ENCODE measurements around the gene TMEM45A. TPM values are rescaled to one million over a fixed set of nuclear protein-coding genes. Genes with fewer than 3 reads are reported as not detected.

The TMEM45A gene
- total and polyA plus RNA-seq, 8 donors = 23.5 to 53.8 (median 43.1) TPM

DNA sequence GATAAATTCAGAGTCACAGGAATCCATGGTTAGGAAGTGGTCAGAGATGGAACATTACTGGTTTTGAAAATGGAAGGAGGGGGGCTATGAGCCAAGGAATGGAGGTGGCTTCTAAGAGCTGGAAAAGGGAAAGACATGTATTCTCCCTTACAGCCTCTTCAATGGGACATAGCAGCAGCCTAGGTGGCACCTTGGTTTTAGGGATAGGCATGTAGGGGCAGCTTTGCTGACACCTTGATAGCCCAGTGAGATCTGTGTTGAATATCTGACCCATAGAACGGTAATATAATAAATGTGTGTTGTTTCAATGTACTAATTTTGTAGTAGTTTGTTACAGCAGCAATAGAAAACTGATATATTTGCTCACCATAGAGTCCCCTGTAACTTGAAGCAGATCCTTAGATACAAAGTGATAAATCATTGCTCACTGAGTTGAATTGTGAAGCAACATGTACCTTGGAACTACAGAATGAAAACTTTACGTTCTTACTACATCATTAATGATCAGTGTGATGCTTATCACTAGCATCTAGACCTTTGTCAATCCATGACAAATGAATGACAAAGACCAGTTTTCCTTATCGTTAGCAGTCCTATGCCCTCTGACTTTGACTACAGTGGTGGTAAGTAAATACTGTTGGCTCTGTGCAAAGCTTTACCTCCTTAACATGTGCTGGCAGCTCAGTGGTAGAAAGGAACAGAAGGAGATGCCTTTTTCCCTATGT lies 53.8 kb downstream of the TMEM45A start:
- TF ChIP-seq, protein P1, sequence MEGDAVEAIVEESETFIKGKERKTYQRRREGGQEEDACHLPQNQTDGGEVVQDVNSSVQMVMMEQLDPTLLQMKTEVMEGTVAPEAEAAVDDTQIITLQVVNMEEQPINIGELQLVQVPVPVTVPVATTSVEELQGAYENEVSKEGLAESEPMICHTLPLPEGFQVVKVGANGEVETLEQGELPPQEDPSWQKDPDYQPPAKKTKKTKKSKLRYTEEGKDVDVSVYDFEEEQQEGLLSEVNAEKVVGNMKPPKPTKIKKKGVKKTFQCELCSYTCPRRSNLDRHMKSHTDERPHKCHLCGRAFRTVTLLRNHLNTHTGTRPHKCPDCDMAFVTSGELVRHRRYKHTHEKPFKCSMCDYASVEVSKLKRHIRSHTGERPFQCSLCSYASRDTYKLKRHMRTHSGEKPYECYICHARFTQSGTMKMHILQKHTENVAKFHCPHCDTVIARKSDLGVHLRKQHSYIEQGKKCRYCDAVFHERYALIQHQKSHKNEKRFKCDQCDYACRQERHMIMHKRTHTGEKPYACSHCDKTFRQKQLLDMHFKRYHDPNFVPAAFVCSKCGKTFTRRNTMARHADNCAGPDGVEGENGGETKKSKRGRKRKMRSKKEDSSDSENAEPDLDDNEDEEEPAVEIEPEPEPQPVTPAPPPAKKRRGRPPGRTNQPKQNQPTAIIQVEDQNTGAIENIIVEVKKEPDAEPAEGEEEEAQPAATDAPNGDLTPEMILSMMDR (IDR thresholded peaks at IDR 0.05) = no peak
- intact Hi-C loops (cut with DNase I) = no loop called here
- no peak overlapping the region for H3K27ac ChIP-seq

DNA sequence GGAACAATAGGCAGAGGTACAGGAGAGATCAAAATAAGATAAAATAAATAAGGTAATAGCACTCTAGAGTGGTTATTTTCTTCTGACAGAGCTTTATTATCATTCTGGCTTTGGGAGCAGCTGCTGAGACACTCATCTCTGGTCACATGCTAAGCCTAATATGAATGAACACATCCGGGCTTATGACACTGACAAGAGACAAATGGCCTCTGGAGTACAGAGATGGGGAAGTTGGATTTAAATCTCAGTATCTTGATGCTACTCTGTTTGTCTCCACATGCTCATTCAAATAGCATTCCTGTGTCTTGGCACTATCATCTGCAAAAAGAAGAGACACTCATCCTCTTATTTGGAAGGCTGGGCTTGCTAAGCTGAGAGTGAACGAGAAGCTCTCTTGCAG lies 55.6 kb downstream of the TMEM45A start:
- Histone ChIP-seq H3K27me3 (no peaks in the 10 kb centered on the region), H3K4me1 (no peaks in the 10 kb centered on the region), H3K36me3 (no peaks in the 10 kb centered on the region), H3K27ac (no peak overlapping the region), H3K9me3 (no peaks in the 10 kb centered on the region), H3K4me3 (no peak overlapping the region)
- TF ChIP-seq, protein P1 (IDR thresholded peaks at IDR 0.05) = no peak
- no peak for ATAC-seq
- intact Hi-C loops (cut with DNase I) = no loop called here
- DNase-seq = no peak

More for the DNA sequence above, 53.8 kb downstream of the TMEM45A start:
- Histone ChIP-seq H3K27me3 (no peaks in the 10 kb centered on the region), H3K4me1 (no peaks in the 10 kb centered on the region), H3K36me3 (no peaks in the 10 kb centered on the region), H3K9me3 (peaks cover 0 to 2% of the 10 kb centered on the region in 2 donors), H3K4me3 (no peak overlapping the region)
- ATAC-seq (no peak), DNase-seq (no peak)

DNA sequence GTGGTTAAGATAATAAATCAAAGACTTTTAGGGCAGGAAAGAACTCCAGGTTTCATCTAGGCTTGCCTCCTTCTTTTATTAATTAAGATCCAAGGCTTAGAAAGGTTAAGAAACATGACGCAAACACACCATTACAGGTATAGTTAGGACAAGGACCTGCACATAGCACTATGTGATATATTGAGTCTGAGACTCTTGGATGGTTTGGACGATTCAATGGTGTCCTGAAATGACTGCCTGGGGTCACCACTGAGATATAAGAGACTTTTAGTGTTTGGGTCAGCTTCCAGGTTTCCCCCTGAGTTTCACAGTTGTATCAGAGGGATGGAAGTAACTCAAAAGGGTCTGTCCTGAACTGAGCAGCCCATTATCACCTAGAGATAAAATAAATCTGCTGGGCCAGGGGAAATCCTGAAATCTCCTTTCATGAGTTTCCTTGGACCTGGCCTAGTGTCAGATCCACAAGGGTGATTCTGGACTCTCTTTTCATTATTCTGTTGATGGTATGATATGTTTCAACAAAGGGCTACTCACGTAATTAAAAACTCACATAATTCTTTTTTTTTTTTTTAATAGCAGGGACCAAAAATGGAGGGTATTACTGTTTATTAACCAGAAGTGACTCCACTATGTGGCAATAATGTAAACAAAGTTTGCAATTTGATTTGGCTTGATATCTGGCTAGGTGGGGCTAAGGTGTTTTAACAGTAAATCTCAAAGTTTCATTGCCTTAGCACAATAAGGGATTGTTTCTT lies 61.4 kb downstream of the TMEM45A start:
- H3K9me3 ChIP-seq = no peaks in the 10 kb centered on the region
- intact Hi-C loops (cut with DNase I) = no loop called here
- TF ChIP-seq, protein P1 (IDR thresholded peaks at IDR 0.05) = no peak
- no peaks in the 10 kb centered on the region for H3K36me3 ChIP-seq
- ATAC-seq = no peak
- H3K4me1 ChIP-seq = no peaks in the 10 kb centered on the region
- no peaks in the 10 kb centered on the region for H3K27me3 ChIP-seq
- no peak overlapping the region for H3K4me3 ChIP-seq
- H3K27ac ChIP-seq = no peak overlapping the region
- no peak for DNase-seq

DNA sequence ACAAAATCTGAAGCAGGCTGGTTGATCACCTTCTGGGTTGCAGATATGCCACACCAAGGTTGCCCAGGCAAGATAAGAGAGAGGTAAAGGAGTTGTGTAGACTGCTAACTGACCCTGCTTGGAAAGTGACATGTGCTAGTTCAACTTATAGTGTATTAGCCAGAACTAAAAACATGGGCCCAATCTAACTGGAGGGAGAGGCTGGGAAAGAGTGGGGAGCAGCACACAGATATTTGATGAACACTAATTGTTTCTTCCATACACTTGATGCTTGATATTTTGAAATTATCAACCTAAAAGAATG lies 61.9 kb downstream of the TMEM45A start:
- intact Hi-C loops (cut with DNase I) = no loop called here
- no peak overlapping the region for H3K4me3 ChIP-seq
- no peak for DNase-seq
- ATAC-seq = no peak
- H3K27ac ChIP-seq = no peak overlapping the region
- H3K9me3 ChIP-seq = no peaks in the 10 kb centered on the region
- H3K4me1 ChIP-seq = no peaks in the 10 kb centered on the region
- TF ChIP-seq, protein P1 (IDR thresholded peaks at IDR 0.05) = no peak
- H3K36me3 ChIP-seq = no peaks in the 10 kb centered on the region
- H3K27me3 ChIP-seq = no peaks in the 10 kb centered on the region

DNA sequence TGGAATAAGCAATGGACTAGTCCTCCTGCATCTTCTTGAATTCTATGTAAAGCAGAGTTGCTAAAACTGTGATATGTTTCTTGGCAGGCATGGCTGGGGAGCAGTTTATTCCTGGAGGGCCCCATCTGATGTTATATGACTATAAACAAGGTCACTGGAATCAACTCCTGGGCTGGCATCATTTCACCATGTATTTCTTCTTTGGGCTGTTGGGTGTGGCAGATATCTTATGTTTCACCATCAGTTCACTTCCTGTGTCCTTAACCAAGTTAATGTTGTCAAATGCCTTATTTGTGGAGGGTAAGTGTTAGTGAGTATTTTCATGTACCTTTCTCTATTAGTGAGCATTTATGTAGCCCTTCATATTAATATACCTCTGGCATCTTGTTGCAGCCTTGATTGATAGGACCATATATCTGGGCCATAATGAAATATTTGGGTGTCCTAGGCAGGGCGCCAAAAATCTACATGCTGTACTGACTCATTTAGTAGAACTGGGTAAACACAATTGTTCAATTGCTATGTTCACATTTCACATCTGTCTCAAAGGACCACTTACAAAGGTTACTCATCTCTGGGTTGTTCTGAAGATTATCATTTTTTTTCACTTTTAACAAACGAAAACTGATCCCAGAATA lies 64.4 kb downstream of the TMEM45A start:
- Histone ChIP-seq H3K27me3 (no peaks in the 10 kb centered on the region), H3K36me3 (no peaks in the 10 kb centered on the region), H3K9me3 (no peaks in the 10 kb centered on the region), H3K27ac (no peak overlapping the region), H3K4me1 (peaks cover 0 to 9% of the 10 kb centered on the region in 2 donors), H3K4me3 (no peak overlapping the region)
- ATAC-seq (no peak), DNase-seq (no peak)
- intact Hi-C loops (cut with DNase I) = no loop called here
- TF ChIP-seq, protein P1 (IDR thresholded peaks at IDR 0.05) = no peak

All from left lung (tissue), 10 donors.